HG03575 (cell line): ENCODE measurements around the gene RRBP1.

Experiments used
- ATAC-seq: cut with Tn5 transposase; IDR thresholded peaks from one replicate; pipeline ENCODE4 v1.9.1; 2021; ENCODE audit not compliant: unreplicated experiment, insufficient number of reproducible peaks, low FRiP score; ENCODE audit errors: extremely low read depth

RRBP1 gene, protein sequence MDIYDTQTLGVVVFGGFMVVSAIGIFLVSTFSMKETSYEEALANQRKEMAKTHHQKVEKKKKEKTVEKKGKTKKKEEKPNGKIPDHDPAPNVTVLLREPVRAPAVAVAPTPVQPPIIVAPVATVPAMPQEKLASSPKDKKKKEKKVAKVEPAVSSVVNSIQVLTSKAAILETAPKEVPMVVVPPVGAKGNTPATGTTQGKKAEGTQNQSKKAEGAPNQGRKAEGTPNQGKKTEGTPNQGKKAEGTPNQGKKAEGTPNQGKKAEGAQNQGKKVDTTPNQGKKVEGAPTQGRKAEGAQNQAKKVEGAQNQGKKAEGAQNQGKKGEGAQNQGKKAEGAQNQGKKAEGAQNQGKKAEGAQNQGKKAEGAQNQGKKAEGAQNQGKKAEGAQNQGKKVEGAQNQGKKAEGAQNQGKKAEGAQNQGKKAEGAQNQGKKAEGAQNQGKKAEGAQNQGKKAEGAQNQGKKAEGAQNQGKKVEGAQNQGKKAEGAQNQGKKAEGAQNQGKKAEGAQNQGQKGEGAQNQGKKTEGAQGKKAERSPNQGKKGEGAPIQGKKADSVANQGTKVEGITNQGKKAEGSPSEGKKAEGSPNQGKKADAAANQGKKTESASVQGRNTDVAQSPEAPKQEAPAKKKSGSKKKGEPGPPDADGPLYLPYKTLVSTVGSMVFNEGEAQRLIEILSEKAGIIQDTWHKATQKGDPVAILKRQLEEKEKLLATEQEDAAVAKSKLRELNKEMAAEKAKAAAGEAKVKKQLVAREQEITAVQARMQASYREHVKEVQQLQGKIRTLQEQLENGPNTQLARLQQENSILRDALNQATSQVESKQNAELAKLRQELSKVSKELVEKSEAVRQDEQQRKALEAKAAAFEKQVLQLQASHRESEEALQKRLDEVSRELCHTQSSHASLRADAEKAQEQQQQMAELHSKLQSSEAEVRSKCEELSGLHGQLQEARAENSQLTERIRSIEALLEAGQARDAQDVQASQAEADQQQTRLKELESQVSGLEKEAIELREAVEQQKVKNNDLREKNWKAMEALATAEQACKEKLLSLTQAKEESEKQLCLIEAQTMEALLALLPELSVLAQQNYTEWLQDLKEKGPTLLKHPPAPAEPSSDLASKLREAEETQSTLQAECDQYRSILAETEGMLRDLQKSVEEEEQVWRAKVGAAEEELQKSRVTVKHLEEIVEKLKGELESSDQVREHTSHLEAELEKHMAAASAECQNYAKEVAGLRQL (N-terminal part only)

DNA sequence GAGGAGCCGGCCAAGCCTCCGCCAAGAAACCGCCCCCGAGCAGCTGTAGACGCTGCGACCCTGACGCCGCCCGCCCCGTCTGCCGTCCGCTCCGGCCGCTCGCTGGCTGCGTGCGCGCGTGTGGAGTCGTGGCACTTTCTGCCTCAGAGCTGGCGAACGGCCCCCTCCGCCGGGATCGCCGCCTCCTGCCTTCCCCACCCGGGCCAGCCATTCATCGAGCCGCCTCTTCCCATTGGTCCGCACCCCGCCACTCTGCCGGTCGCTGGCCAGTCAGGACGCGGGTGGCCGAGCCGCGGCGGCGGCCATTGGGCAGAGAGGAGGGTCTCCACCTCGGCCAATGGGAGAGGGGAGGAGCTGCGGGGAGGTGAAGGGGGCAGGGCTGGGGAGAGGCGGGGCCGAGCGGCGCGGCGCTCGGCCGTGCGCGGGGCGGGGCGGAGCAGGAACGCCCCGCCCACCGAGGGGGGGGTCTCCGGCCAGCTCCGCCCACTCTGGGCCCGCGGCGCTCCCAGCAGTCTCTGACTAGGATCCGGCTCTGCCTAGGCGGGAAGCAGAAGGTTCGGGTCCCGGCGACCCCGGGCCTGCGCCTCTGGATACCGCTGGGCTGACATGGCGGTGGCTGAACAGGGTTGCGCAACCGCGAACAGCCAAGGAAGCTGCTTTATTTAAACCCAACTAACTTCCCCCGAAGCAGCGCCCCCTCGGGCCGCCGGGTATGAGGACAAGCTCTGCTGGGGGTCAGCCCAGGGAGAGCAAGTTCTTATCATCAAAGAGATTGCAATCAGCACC is at the start of gene RRBP1:
TSS of gene RRBP1 (minus strand) at position 140 of the 786 bp plus-strand sequence. CDS start 21,735 bp downstream, outside the sequence.
- peak; percentile 43 for ATAC-seq

DNA sequence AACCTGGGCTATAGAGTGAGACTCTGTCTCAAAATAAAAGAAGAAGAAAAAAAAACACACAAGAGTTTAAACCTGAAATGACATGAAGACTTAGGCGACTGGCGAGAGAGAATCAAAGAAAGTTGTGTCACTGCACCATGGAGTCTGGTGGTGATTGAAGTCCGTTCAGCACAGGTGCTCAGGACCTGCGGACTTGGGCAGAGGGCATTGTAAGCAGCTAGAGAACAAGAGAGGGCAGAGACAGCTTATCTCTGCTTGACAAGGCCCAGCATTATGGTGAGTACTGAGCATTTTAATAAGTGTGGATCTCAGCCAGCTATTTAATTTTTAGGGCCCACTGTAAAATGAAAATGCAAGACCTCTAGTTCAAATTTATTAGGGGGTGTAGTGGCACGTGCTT is 49.2 kb upstream of the RRBP1 start:
- ATAC-seq, result no peak

DNA sequence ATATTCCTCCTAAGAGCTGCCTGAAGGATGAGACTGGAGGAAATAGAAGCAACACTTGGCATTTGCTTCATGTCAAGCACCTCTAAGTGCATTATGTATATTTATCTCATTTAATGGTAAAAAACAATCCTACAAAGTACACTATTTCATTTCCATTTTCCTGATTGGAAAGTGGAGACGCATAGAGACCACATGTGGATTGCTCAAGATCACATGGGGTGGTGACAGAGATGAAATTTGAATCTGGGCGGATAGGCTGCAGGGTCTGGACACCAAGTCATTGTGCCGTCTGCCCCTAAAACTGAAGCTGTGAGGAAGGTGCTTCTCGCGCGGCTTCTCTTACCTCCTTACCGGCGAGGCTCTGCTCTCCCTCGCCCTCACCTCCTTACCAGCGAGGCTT is 48.0 kb upstream of the RRBP1 start:
- ATAC-seq, result no peak

DNA sequence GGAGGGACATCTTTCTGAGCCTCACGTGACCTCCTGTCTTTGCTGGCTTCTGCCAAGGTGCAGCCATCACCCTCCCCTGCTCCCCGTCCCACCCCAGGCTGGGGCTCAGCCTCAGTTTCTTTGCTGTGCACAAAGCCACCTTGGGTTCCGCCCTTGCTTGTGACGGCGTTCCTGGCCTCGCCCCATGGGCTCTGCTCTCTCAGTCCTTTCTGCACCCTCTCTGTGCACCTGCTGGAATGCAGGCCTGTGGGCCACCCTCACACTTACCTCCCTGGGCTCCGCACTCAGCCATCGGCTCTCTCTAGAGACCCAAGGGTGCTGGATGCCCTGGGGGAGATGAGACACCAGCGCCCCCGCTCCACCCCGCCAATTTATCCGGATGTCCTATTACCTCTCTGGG is 46.0 kb upstream of the RRBP1 start:
- no peak for ATAC-seq

DNA sequence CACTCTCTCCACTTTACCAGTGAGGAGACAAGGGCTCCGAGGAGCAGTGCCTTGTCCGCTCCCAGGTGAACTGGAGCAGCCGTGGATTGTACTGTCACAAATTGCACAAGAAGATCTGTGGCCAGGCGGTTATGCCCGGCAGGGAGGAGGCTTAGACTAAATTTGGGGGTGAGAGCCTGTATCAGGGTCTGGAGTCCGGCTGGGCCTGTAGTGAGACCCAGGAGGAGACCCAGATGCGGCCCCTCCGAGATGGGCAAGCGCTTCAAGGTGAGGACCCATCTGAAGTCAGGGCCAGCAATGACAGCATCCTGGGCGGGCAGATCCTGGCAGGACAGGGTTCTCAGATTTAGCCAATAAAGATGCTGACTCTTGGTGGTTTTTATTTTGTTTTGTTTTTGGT is 45.3 kb upstream of the RRBP1 start:
- ATAC-seq, result no peak

DNA sequence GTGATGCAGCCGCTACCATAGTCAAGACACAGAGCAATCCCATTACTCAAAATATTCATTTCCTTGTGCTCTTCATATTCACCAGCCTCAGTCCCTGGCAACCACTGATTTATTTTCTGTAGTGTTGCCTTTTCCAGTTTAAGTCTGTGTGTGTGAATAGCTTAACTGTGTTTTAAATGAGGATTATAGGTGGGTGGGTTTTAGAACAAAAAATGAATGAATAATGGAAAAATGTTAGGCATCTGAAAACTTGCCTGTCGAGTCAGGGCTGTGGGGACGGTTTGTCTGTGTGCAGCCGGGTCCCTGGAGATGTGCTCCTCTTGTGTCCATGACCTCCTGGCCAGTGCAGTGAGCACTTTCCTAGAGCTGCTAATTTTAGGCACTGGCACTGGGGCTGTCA is 44.9 kb upstream of the RRBP1 start:
- ATAC-seq, result no peak

DNA sequence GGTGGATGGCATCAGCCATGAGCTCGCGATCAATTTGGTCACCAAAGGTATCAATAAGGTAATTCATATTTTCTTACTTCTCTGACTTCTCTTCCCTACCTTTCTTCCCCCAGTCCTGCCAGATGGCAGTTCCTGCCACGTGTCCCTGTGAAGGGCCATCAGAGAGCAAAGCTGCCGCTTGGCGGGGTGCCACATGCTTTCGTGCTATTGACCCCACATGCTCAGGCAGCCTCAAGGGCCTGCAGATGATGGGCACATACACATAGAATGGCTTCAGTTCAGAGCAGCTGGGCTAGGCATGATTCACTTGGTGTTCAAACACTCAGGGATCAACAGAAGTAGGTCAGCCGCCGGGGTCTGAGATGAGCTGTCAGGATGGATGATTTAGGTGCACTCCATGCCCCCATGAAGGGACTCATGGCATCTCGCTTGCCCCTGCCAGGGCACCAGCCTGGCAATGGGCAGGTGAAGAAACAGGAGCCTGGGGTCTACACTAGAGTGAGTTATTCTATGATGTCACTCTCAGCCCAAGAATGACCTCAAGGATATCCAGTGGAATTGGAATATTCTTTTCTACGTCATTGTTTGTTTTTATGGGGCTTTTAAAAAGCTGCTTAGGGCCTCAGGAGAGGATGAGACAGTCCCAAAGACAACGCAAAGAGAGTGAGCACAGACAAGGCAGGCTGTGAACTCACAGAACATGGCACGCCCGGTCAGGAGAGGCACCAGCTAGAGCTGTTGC is 43.2 kb upstream of the RRBP1 start:
- no peak for ATAC-seq

DNA sequence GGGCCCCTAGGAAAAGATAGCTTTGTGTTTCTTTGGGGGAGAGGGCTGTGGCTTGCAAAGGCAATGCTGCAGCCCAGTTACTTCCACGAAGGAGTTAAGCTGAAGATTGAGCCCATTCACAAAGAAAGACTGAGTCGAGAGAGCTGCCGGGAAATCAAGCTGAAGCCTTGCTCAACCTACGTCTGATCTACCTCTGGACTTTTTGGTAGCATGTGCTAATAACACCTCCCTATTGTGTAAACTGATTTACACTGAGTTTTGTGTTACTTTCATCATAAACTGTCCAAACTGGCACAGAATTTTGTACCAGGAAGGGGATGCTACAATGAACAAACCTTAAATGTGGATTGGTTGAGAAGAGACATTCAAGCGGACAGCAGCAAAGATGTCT is 41.3 kb upstream of the RRBP1 start:
- ATAC-seq, result no peak

DNA sequence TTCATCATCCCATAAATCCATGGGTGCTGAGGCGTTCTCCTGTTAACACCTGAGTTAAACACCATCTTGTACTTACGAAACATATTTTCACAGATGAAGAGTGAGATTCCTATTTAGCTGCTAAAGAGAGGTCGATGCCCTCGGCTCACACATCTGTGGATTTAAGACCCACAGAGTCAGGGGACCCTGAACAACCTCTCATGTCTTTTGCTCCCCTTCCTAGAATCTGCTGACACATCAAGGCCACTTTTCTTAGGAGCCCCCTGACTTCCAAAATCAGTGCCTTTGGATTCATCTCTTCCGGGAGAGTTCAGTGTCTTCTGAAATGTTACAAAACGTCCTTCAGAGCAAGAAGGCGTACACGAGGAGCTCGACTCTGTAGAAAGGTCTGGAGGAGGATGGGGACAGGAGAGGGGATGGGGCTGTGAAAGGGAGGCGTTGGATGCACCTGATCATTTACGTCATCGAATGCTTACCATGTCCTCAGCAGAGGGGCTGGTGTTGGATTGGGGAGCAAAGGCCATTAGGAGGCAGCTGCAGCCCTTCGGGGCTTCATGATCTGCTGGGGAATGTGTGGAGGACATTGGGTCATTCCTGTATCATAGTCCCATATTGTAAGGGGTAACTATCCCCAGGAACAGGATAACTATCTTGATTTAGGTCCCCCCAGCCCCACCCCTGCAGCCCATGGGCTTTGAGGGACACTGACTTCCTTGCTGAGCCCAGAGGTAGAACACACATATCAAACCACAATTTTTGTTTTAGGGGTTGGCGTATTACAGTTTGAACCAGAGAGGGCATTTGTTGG is 40.7 kb upstream of the RRBP1 start:
- ATAC-seq, result no peak

DNA sequence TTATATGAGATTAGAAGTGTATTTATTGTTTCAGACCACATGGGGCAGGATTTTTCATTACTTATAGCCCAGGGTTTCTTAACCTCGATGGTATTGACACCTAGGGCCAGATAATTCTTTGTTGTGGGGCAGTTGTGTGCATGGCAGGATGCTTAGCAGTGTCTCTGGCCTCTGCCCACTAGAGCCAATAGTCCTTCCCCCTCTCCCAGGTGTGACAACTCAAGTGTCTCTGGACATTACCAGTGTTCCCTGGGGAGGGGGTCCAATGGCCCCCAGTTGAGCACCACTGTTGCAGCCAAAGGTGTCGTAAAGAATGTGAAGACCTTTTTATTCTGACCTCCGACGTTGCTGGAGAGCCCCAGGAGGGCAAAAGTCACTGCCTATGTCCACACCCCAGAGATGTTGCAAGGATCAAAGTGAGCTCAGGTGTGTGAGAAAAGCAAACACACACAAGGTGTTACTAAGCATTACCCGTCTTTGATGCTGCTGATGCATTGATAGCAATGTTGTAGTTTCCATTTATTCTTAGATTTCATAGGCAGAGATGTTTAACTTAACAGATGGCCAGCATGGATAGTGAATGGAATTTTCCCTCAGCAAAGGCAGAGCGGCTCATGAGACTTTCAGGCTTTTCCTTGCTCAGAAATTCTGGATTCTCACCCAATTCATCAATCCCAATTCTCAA is 39.9 kb upstream of the RRBP1 start:
- no peak for ATAC-seq

DNA sequence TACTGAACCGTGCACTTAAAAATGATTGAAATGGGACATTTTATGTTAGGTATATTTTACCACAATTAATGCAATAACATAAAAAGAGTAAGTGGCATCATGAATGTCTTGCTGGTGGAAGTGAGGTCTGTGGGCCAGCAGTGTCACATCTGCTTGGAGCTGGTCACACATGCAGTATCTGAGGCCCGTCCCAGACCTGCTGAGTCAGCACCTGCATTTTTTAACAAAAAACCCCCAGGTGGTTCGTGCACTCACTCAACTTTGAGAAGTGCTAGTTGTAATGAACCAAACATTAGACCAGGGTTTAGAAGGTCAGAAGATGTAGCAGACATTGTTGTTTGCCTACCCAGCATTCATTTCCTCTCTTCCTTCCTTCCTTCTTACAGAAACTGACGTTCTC is 38.7 kb upstream of the RRBP1 start:
- no peak for ATAC-seq

DNA sequence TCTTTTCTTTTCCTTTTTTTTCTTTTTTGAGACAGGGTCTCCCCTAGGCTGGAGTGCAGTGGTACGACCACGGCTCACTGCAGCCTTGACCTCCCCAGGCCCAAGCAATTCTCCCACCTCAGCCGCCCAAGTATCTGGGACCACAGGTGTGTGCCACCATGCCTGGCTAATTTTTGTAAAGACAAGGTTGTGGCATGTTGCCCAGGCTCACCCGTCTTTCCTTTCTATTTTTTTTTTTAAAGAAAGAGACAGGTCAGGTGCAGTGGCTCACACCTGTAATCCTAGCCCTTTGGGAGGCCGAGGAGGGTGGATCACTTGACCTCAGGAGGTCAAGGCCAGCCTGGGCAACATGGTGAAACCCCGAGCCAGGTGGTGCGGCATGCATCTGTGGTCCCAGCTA is 34.3 kb upstream of the RRBP1 start:
- ATAC-seq, result no peak

DNA sequence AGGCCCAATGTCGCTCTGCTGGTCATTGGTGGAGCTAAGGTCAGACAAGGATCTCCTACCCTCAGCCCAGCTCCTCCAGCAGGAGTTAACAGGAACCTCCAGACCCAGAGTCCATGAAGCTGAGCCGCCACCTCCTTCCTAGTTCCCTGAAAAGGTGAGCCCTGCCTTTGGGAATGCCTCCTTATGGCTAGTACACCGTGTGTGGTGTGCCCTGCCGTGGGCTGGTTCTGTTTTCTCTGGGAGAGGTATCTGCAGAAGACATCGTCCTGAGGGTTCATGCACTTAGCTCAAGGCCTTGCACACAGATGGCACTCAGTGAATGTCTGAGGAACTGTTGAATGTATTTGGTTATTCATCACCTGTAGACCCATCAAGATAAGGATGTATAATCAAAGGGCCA is 33.0 kb upstream of the RRBP1 start:
- ATAC-seq, result no peak

DNA sequence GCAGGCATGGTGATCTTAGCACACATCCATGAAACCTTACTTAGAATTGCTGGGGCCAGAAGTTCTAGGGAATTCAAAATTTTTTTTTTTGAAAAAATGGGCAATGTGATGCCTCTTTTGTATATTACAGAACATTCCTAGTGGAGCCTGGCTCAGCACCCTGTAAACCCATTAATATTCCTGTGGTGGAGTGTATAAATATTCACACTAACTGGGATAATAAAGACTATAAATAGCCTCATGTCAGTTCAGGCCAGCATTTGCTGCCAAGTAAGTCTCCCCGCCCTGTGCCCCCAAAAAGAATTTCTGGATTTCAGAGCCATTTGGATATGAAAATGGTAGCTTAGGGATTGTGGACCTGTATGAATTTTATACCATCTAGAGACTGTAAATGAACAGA is 32.6 kb upstream of the RRBP1 start:
- ATAC-seq, result no peak

DNA sequence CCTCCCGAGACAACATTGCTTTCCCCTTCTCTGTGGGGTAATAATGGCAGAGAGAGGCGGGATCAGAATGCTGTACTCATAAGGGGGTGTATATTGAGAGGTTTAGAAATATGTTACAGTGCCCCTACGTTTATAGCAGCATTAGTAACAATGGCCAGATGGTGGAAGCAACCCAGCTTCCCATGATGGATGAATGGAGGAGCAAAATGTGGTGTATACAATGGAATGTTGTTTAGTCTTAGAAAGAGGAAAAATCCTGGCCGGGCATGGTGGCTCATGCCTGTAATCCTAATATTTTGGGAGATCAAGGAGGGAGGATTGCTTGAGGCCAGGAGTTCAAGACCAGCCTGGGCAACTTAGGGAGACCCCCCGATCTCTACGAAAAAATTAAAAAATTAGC is 30.7 kb upstream of the RRBP1 start:
- ATAC-seq, result no peak

DNA sequence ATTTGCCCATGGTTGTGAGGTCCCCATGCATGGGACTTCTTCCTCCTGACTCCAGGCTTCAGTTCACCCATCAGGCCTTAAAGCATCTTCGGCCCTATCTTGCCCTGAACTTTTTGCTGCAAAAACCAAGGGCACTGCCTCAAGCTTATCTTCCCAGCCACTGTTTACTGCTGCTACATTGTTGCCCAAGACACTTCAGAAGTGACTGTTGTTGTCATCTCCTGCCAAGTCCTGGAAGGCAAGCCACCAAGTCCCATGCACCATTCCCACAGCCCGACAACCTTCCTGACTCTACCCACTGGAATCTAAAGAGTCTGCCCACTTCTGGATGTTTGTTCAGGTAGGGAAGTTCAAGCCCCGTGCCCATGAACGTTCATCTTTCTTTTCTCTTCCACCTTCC is 30.2 kb upstream of the RRBP1 start:
- ATAC-seq, result no peak

DNA sequence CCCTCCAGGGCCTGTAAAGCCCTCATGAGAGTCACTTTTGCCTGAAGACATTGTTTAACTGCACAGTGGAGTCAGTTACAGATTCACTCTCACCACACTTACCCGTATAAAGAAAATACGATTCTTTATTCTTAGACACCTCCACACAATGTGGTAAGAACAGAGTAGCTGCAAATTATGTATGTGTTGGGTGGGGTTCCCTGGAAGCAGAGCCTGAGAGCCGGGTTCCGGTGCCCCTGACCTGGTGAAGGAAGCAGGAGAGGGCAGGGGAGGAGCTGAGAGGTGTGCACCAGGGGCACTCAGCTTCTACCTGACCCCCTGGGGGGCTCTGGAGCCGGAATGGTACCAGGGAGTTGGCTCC is 29.2 kb upstream of the RRBP1 start:
- ATAC-seq, result no peak
